Panc1 (cell line): ENCODE results near the gene FAF2. TPM values are rescaled to one million over a fixed set of nuclear protein-coding genes. Genes with fewer than 3 reads are reported as not detected.

Experiments
- ATAC-seq: fragments of 200-7000 bp; cut with Tn5 transposase; 2 replicates; pipeline ENCODE4 v1.9.1; 2020; ENCODE audit warnings: mild to moderate bottlenecking, moderate library complexity
- BruUV-seq: library from RNA; stranded (reverse); fragments of 400-500 nt; replicated peaks from 2 replicates; lab custom pipeline; 2021; lab: Mats Ljungman, UMichigan
- CTCF ChIA-PET: fragments of 300-600 bp; sonication (Branson Sonifier 250); formaldehyde crosslinking; loops from one replicate; lab custom pipeline; 2022; ENCODE audit warnings: antibody characterized with exemption; lab: Charles Lee
- POLR2A ChIA-PET: fragments of 300-600 bp; sonication (Branson Sonifier 250); formaldehyde crosslinking; loops from one replicate; lab custom pipeline; 2022; ENCODE audit warnings: antibody characterized with exemption; lab: Charles Lee
- DNase-seq: peaks from one replicate; pipeline ENCODE4 v3.0.0-alpha.2; 2010; ENCODE audit warnings: low read depth, low spot score
- H3K27ac ChIP-seq: 2 replicates; pipeline ENCODE4 v1.5.1; 2011; ENCODE audit warnings: mild to moderate bottlenecking, low read length, inconsistent platforms
- H3K27me3 ChIP-seq: fragments of 200-500 bp; sonication (Bioruptor generic); 2 replicates; pipeline ENCODE4 v1.6.0; 2014; ENCODE audit warnings: low read length, inconsistent platforms; ENCODE audit not compliant: control insufficient read depth, insufficient read depth
- H3K36me3 ChIP-seq: fragments of 200-500 bp; sonication (Bioruptor generic); 2 replicates; pipeline ENCODE4 v1.5.1; 2014; ENCODE audit warnings: inconsistent platforms, mild to moderate bottlenecking, low read length, moderate library complexity; ENCODE audit not compliant: control insufficient read depth, insufficient read depth
- H3K4me1 ChIP-seq: 2 replicates; pipeline ENCODE4 v1.5.1; 2011; ENCODE audit warnings: inconsistent platforms, mild to moderate bottlenecking, low read length, moderate library complexity; ENCODE audit not compliant: control insufficient read depth, insufficient read depth
- H3K4me3 ChIP-seq, 2 experiments: 2 replicates each; pipeline ENCODE4 v1.5.1; 2011 to 2012; ENCODE audit warnings: low read depth in 2 of 2, low read length in 2 of 2, mild to moderate bottlenecking in 2 of 2, inconsistent platforms in 1 of 2, moderate library complexity in 1 of 2
- H3K9me3 ChIP-seq: fragments of 200-500 bp; sonication (Bioruptor generic); 2 replicates; pipeline ENCODE4 v1.5.1; 2014; ENCODE audit warnings: low read depth, mild to moderate bottlenecking, inconsistent platforms, low read length, moderate library complexity; ENCODE audit not compliant: control insufficient read depth, insufficient read depth
- CTCF ChIP-seq: fragments of 450-650 bp; IDR thresholded peaks from 2 replicates; pipeline ENCODE4 v1.5.1; 2017; ENCODE audit warnings: mild to moderate bottlenecking
- POLR2AphosphoS5 ChIP-seq: IDR thresholded peaks from 2 replicates; pipeline ENCODE4 v1.6.1; 2012; ENCODE audit warnings: mild to moderate bottlenecking, low read depth, low read length, moderate library complexity
- REST ChIP-seq, 2 experiments: IDR thresholded peaks; 2 replicates each; pipeline ENCODE4 v1.6.1; 2011 to 2012; ENCODE audit warnings: low read depth in 2 of 2, control low read depth in 1 of 2, low read length in 1 of 2, mild to moderate bottlenecking in 1 of 2, moderate library complexity in 1 of 2; ENCODE audit not compliant: insufficient read depth in 1 of 2
- SIN3A ChIP-seq: IDR thresholded peaks from 2 replicates; pipeline ENCODE4 v1.6.1; 2012; ENCODE audit warnings: low read depth, mild to moderate bottlenecking, low read length, moderate library complexity, borderline replicate concordance; ENCODE audit not compliant: insufficient read depth
- TCF7L2 ChIP-seq: IDR thresholded peaks from 2 replicates; pipeline ENCODE4 v1.6.1; 2011; ENCODE audit warnings: mild to moderate bottlenecking, low read depth, low read length, inconsistent platforms
- in situ Hi-C: cut with HindIII; loops from 2 replicates; pipeline ENCODE4 v1.10.0; 2016; ENCODE audit warnings: low sequenced_read_pairs, low pct_unique_long_range_greater_than_20kb
- intact Hi-C: fragments of 100-400 bp; cut with micrococcal nuclease; formaldehyde crosslinking; loops from one replicate; pipeline ENCODE4 v1.10.0; 2022; ENCODE audit not compliant: unreplicated experiment
- total RNA-seq: library from RNA; stranded (reverse); gene quantifications from one replicate; pipeline ENCODE4 v1.2.1, GENCODE V29; 2021; ENCODE audit not compliant: unreplicated experiment

The FAF2 gene
- total RNA-seq, 1 experiment from 2014 or later: 86.6 TPM

- H3K27ac ChIP-seq: peak within 1 kb of the TSS; percentile 81
- H3K9me3 ChIP-seq: no peaks in the 10 kb centered on the region
- no TSS peak for BruUV-seq
- no peaks in the 10 kb centered on the region for H3K27me3 ChIP-seq
- in situ Hi-C loops: no loop called here
- intact Hi-C loops: loop anchor here (10.0 kb wide), 1 partner anchor 79 kb away; no protein-coding TSS in a partner anchor
- no peaks in the 10 kb centered on the region for H3K36me3 ChIP-seq
- H3K4me3 ChIP-seq: peak within 1 kb of the TSS; percentile 81 to 86
- ATAC-seq (peak; percentile 98), DNase-seq (no peak)
- TF ChIP-seq CTCF: peak; percentile 99
- no peak for TF ChIP-seq TCF7L2
- no peak for TF ChIP-seq POLR2AphosphoS5
- TF ChIP-seq SIN3A: peak; percentile 83; the same call in 1 of the 2 replicates
- TF ChIP-seq REST (IDR thresholded peaks at IDR 0.05; ENCODE audit: insufficient read depth in 1 of 2, low read depth in 2 of 2, low read length in 1 of 2): no peak; a peak in 1 of 4 replicates
- POLR2A ChIA-PET: interaction anchor here (0.6 to 0.7 kb wide), 2 partner anchors 11 to 29 kb away, joined by 3 to 8 read pairs; no protein-coding TSS in a partner anchor
- H3K4me1 ChIP-seq: peaks cover 16% of the 10 kb centered on the region; the same call in 1 of the 2 replicates
- CTCF ChIA-PET: interaction anchor here (0.5 to 1.4 kb wide), 7 partner anchors 32 to 240 kb away, joined by 3 to 9 read pairs (median 3); partner anchors contain the start of genes FAF2 and RNF44
Observed at GRCh38 chr5:176415952-176416924, 31.9 kb upstream of the FAF2 start, which contains the start of gene CLTB. Gene CLTB, minus strand, starts transcription at chr5:176416539. Its CDS starts 176 bp downstream, at chr5:176416363.

GRCh38 chr5:176416965-176417364 lies 31.2 kb upstream of the FAF2 start:
- ChIA-PET POLR2A (interaction anchor here (0.6 kb wide), 1 partner anchor 28 kb away, joined by 3 read pairs; no protein-coding TSS in a partner anchor), CTCF (interaction anchor here (0.6 to 1.4 kb wide), 4 partner anchors 31 to 127 kb away, joined by 3 to 9 read pairs (median 6); partner anchors contain the start of genes FAF2 and RNF44)
- Histone ChIP-seq H3K36me3 (no peaks in the 10 kb centered on the region), H3K27ac (peak overlapping the region; percentile 70), H3K9me3 (no peaks in the 10 kb centered on the region), H3K4me1 (peaks cover 16% of the 10 kb centered on the region; the same call in 1 of the 2 replicates), H3K4me3 (peak overlapping the region in 1 of 2 experiments; percentile 18; a peak in 2 of 4 replicates), H3K27me3 (no peaks in the 10 kb centered on the region)
- BruUV-seq: no TSS peak
- intact Hi-C loops: loop anchor here (10.0 kb wide), 1 partner anchor 78 kb away; no protein-coding TSS in a partner anchor
- no peak for DNase-seq
- in situ Hi-C loops: no loop called here
- no peak for TF ChIP-seq TCF7L2
- TF ChIP-seq SIN3A: no peak
- no peak for TF ChIP-seq POLR2AphosphoS5
- TF ChIP-seq CTCF: no peak
- TF ChIP-seq REST (IDR thresholded peaks at IDR 0.05; ENCODE audit: insufficient read depth in 1 of 2, low read depth in 2 of 2, low read length in 1 of 2): no peak
- peak; percentile 5; the same call in 1 of the 2 replicates for ATAC-seq
